Activated T-cell treated with anti-CD3 and anti-CD28 coated beads, Interleukin-2, amount 50 U/mL, for 72 hours (primary cell): Measurements from ENCODE around the gene PIAS3. TPM values are rescaled to one million over a fixed set of nuclear protein-coding genes. Genes with fewer than 3 reads are reported as not detected.

Experiments used
- ATAC-seq, 2 donors: fragments of 150-1000 bp; cut with Tn5 transposase; replicated peaks in 1 of 2; 2 replicates each; pipeline ENCODE4 v1.10.0; 2021; ENCODE audit warnings: moderate library complexity in 2 of 2, mild to moderate bottlenecking in 1 of 2
- DNase-seq, 2 donors: peaks; one replicate each; pipeline ENCODE4 v3.0.0; 2021 to 2022; ENCODE audit warnings: mixed read lengths in 1 of 2
- H3K27ac Mint-ChIP-seq: one replicate; pipeline ENCODE4 v1.8.0; 2022; ENCODE audit warnings: mild to moderate bottlenecking, moderate library complexity, mixed read lengths
- H3K27me3 Mint-ChIP-seq: one replicate; pipeline ENCODE4 v1.8.0; 2022; ENCODE audit warnings: low read depth, mixed read lengths
- H3K36me3 Mint-ChIP-seq, 2 donors: one replicate each; pipeline ENCODE4 v1.8.0; 2022; ENCODE audit warnings: mixed read lengths in 2 of 2, mild to moderate bottlenecking in 1 of 2; ENCODE audit not compliant: insufficient read depth in 2 of 2
- H3K4me1 Mint-ChIP-seq: one replicate; pipeline ENCODE4 v1.8.0; 2022; ENCODE audit warnings: low read depth, mixed read lengths
- H3K4me3 Mint-ChIP-seq, 2 donors: one replicate each; pipeline ENCODE4 v1.8.0; 2022; ENCODE audit warnings: mild to moderate bottlenecking in 2 of 2, mixed read lengths in 2 of 2, moderate library complexity in 2 of 2
- H3K9me3 Mint-ChIP-seq, 2 donors: one replicate each; pipeline ENCODE4 v1.8.0; 2022; ENCODE audit warnings: mixed read lengths in 2 of 2
- total RNA-seq, 2 donors: library from RNA; stranded (reverse); gene quantifications; one replicate each; pipeline ENCODE4 v1.2.3, GENCODE V29; 2022

The PIAS3 gene
- total RNA-seq, 2 donors from 2014 or later = 30.9 to 35.6 TPM

DNA sequence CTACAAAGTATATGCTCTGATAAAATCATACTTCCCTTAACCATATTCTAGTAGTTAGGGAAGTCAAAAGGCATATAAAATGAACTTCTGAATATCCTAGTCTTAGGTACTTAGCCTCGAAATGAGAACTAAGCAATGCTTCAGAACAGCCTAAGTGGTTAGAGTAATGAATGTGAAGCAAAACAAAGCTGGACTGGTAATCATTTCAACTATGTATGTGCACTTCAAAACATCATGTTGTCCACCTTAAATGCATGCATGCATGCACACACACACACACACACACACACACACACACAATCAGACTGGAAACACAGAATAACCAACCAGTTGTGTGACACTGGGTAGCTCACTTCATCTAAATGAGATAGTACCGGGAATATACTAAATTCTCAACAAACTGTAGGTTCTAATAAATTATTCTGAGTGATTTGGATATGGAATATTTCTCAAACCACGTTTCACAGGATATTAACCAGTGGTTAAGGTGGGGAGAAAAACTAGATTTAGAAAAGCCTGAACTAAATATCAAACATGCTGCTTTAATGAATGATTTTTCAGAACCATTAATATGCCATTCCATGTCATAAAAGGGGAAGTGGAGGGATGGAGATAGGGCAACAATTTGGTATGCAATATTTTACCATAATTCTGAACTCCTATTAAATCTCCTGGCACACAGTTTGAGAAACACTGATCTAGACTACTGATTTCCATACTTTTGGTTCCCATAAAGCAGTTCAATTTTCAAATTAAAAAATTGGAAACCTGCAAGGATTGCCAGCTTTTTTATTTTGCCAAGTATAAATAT, 54.4 kb downstream of the PIAS3 start:
- Mint-ChIP-seq H3K4me3 (no peak overlapping the region), H3K9me3 (peaks cover 0 to 2% of the 10 kb centered on the region in 2 donors), H3K4me1 (peaks cover 27% of the 10 kb centered on the region), H3K27me3 (no peaks in the 10 kb centered on the region), H3K27ac (no peak overlapping the region), H3K36me3 (peaks cover 1 to 6% of the 10 kb centered on the region in 2 donors)
- ATAC-seq (no peak), DNase-seq (no peak)

DNA sequence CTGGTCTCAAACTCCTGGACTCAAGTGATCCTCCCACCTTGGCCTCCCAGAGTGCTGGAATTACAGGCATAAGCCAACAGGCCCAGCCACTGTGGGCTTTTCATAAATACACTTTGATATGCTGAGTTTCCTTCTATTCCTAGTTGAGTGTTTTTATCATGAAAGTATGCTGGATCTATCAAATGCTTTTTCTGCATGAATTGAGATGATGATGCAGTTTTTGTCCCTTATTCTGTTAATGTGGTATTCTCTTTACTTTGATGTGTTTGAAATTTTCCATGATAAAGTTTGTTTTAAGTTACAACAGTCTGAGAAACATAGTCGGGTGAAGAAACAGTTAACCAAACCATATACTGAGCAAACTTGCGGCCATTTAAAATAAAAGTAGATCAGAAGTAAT, 59.1 kb downstream of the PIAS3 start:
- H3K27ac Mint-ChIP-seq = no peak overlapping the region
- no peak for DNase-seq
- peaks cover 11 to 12% of the 10 kb centered on the region in 2 donors for H3K9me3 Mint-ChIP-seq
- peaks cover 19% of the 10 kb centered on the region for H3K4me1 Mint-ChIP-seq
- no peak overlapping the region for H3K4me3 Mint-ChIP-seq
- no peaks in the 10 kb centered on the region for H3K27me3 Mint-ChIP-seq
- H3K36me3 Mint-ChIP-seq = peaks cover 17 to 36% of the 10 kb centered on the region in 2 donors
- ATAC-seq = no peak

Other genes starting within 250 kb of the PIAS3 start
- under 1 TPM; 0.39 to 0.41 TPM for gene PDZK1, start 151.7 kb downstream of the PIAS3 start, total RNA-seq
- gene CD160, start 139.6 kb downstream of the PIAS3 start, total RNA-seq = under 1 TPM in 1 of 2 donors, not detected in 1; 0.29 TPM
- gene RNF115, start 35.0 kb downstream of the PIAS3 start, total RNA-seq = 10 to 100 TPM; 22.4 to 27.4 TPM
- gene POLR3C, start 34.9 kb downstream of the PIAS3 start, total RNA-seq = 10 to 100 TPM; 57.3 to 70.3 TPM
- 10 to 100 TPM in 1 of 2 donors, 1 to 10 TPM in 1; 6.6 to 10.6 TPM for gene NUDT17, start 13.5 kb downstream of the PIAS3 start, total RNA-seq
- under 1 TPM; 0.39 to 0.41 TPM for gene ANKRD35, start 26.8 kb upstream of the PIAS3 start, total RNA-seq
- gene ITGA10, start 51.0 kb upstream of the PIAS3 start, total RNA-seq = 1 to 10 TPM; 1.7 to 3.5 TPM
- gene PEX11B, start 59.6 kb upstream of the PIAS3 start, total RNA-seq = 10 to 100 TPM; 39.8 to 44.0 TPM
- 100 to 1,000 TPM; 238 to 244 TPM for gene RBM8A, start 68.4 kb upstream of the PIAS3 start, total RNA-seq
- 10 to 100 TPM; 36.9 to 39.5 TPM for gene LIX1L, start 98.9 kb upstream of the PIAS3 start, total RNA-seq
- gene ANKRD34A, start 105.5 kb upstream of the PIAS3 start, total RNA-seq = 1 to 10 TPM; 2.6 to 3.6 TPM
- 10 to 100 TPM; 32.5 to 36.1 TPM for gene POLR3GL, start 105.6 kb upstream of the PIAS3 start, total RNA-seq
- 100 to 1,000 TPM; 141 to 212 TPM for gene TXNIP, start 137.5 kb upstream of the PIAS3 start, total RNA-seq
- gene HJV, start 162.7 kb upstream of the PIAS3 start, total RNA-seq = not detected